A549 treated with RU486 at 1 μM for 4 hours (cell line): ENCODE measurements around the gene RICTOR. TPM values are rescaled to one million over a fixed set of nuclear protein-coding genes. Genes with fewer than 3 reads are reported as not detected.

ENCODE experiments used
- total RNA-seq: library from RNA; stranded (reverse); fragments of 200-300 nt; extraction: Qiagen RNA extraction; gene quantifications from 5 replicates; pipeline ENCODE4 v1.2.3, GENCODE V29; 2022; ENCODE audit warnings: low read depth

Gene RICTOR
- total RNA-seq = 4.1 to 11.4 TPM (median 11.0 TPM) in 5 replicates

GRCh38 chr5:39074017-39074814 is at the start of gene RICTOR:
RICTOR (minus strand) TSS chr5:39074399; CDS start chr5:39074377, 22 bp downstream.

Other genes with a start within 250 kb of the RICTOR start
- 47.6 to 80.4 TPM (median 77.8 TPM) in 5 replicates for gene OSMR, start 228.4 kb downstream of the RICTOR start, total RNA-seq
- gene FYB1, start 145.2 kb upstream of the RICTOR start, total RNA-seq = 8.0 to 19.0 TPM (median 13.3 TPM) in 5 replicates